Small intestine (tissue), 7 donors: ENCODE data around the gene OGFOD1. TPM values are rescaled to one million over a fixed set of nuclear protein-coding genes. Genes with fewer than 3 reads are reported as not detected.

ENCODE experiments used
- DNase-seq, 2 donors: peaks; one replicate each; pipeline versions ENCODE4 v3.0.0 to v3.0.0-alpha.2; 2013
- FAIRE-seq: peaks from 2 replicates; lab custom pipeline; 2012; peaks lifted over from hg19 to GRCh38; lab: Jason Lieb, UNC
- H3K27ac ChIP-seq, 3 donors: one replicate each; pipeline ENCODE4 v1.5.1; 2013; ENCODE audit warnings: low read length in 2 of 3, mild to moderate bottlenecking in 2 of 3, control low read depth in 1 of 3, inconsistent platforms in 1 of 3, low read depth in 1 of 3, moderate library complexity in 1 of 3
- H3K27me3 ChIP-seq, 3 donors: one replicate each; pipeline ENCODE4 v1.6.1; 2013; ENCODE audit warnings: low read length in 3 of 3, inconsistent platforms in 1 of 3; ENCODE audit not compliant: control insufficient read depth in 3 of 3, insufficient read depth in 3 of 3
- H3K36me3 ChIP-seq, 3 donors: one replicate each; pipeline ENCODE4 v1.6.1; 2013; ENCODE audit warnings: low read length in 3 of 3, inconsistent platforms in 1 of 3, low read depth in 1 of 3, mild to moderate bottlenecking in 1 of 3, moderate library complexity in 1 of 3; ENCODE audit not compliant: control insufficient read depth in 3 of 3, insufficient read depth in 2 of 3
- H3K4me1 ChIP-seq, 3 donors: one replicate each; pipeline ENCODE4 v1.6.1; 2013; ENCODE audit warnings: low read length in 2 of 3, inconsistent platforms in 1 of 3, low read depth in 1 of 3, mild to moderate bottlenecking in 1 of 3, moderate library complexity in 1 of 3; ENCODE audit not compliant: control insufficient read depth in 3 of 3, insufficient read depth in 2 of 3
- H3K4me3 ChIP-seq, 3 donors: one replicate each; pipeline ENCODE4 v1.5.1; 2013; ENCODE audit warnings: low read length in 3 of 3, control low read depth in 1 of 3, inconsistent platforms in 1 of 3, low read depth in 1 of 3, mild to moderate bottlenecking in 1 of 3, moderate library complexity in 1 of 3
- H3K9me3 ChIP-seq, 2 donors: one replicate each; pipeline ENCODE4 v1.6.1; 2013; ENCODE audit warnings: low read depth in 1 of 2, low read length in 1 of 2; ENCODE audit not compliant: control insufficient read depth in 2 of 2, insufficient read depth in 1 of 2
- WGBS, 3 donors: extraction: QIAGEN DNeasy Blood & Tissue Kit; methylation state at CpG; one replicate each; pipeline ENCODE4 v1.1.7; 2013; 5-methylcytosine and 5-hydroxymethylcytosine counted together
- polyA plus RNA-seq, 4 donors: library from polyadenylated mRNA; stranded (reverse) in 3 of 4; unstranded in 1 of 4; fragments of 200-250 nt in 3 of 4; fragments of 120-200 nt in 1 of 4; gene quantifications; one replicate each; pipeline versions ENCODE4 v1.2.1 to v1.2.3, GENCODE V29; 2013
- donor health status: healthy with polysubstance abuse.
- donor health status: control.
- donor health status: control.
- donor health status: Bipolar disorder and iron deficiency.
- donor health status: healthy.

OGFOD1 gene
- polyA plus RNA-seq, 4 donors = 5.9 to 30.2 (median 12.0) TPM

DNA sequence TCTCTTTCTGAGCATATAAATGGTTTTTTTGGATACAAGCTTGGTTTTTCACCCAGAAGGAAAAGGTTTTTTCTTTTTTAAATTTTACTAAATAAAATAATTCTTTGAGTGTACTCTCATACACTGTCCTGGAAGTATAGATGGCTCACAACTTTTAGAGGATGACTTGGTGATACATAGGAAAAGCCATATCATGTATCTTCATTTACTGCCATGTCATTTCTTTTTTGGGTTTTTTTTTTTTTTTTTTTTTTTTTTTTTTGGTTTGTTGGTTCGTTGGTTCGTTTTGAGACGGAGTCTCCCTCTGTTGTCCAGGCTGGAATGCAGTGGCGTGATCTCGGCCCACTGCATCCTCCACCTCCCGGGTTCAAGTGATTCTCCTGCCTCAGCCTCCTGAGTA lies 11.8 kb downstream of the OGFOD1 start:
- H3K4me1 ChIP-seq = no peaks in the 10 kb centered on the region
- 94 to 99% (median 96%) methylated on average over 6 of the region's 6 CpGs for WGBS, 3 donors
- H3K4me3 ChIP-seq = no peak overlapping the region
- DNase-seq (no peak), FAIRE-seq (no peak)
- no peak overlapping the region for H3K27ac ChIP-seq
- no peaks in the 10 kb centered on the region for H3K9me3 ChIP-seq
- H3K27me3 ChIP-seq = no peaks in the 10 kb centered on the region
- peaks cover 11 to 18% (median 16%) of the 10 kb centered on the region in 3 donors for H3K36me3 ChIP-seq

DNA sequence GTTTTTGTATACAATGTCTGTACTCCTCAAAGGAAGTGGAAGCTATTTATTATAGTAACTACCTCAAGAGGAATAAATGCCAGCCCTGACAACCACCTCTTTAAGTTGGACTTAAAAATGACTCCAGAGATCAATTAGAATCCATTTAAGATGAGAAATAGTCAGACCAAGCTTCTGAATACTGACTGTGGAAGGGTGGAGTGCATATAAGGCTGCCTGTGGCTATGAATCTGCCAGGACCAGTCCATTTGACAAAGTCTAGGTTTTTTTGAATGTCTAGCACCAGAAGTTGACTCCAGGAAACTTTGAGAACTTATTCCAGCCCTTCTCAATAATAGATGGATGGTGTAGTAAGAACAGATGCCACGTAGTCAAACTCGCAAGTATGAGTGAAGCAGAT lies 15.0 kb downstream of the OGFOD1 start:
- Histone ChIP-seq H3K36me3 (peaks cover 20 to 28% (median 20%) of the 10 kb centered on the region in 3 donors), H3K9me3 (no peaks in the 10 kb centered on the region), H3K27me3 (no peaks in the 10 kb centered on the region), H3K4me1 (no peaks in the 10 kb centered on the region), H3K27ac (no peak overlapping the region), H3K4me3 (no peak overlapping the region)
- DNase-seq (no peak), FAIRE-seq (no peak)
- WGBS, 3 donors = 96 to 98% (median 96%) methylated on average over 2 of the region's 2 CpGs

DNA sequence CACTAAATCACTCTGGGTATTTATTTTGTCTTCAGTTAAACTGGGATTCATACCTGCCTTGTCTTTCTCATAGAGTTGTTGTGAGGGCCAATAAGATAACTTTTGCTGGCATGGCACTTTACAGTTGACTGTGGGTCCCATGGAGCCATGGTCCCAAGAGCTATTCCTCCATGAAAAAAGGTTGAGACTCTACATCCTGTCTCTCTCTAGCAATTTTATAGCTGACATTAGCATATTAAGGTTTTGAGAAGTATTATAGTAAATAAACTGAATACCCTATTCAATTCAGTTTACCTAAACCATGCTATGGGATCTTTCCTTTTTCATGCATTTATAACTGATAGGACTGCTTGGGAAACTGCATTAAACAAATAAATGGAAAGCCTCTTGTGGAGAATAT lies 17.4 kb downstream of the OGFOD1 start:
- Histone ChIP-seq H3K4me3 (no peak overlapping the region), H3K9me3 (no peaks in the 10 kb centered on the region), H3K27ac (no peak overlapping the region), H3K4me1 (no peaks in the 10 kb centered on the region), H3K27me3 (no peaks in the 10 kb centered on the region), H3K36me3 (peaks cover 22 to 35% (median 29%) of the 10 kb centered on the region in 3 donors)
- FAIRE-seq (no peak), DNase-seq (no peak)

DNA sequence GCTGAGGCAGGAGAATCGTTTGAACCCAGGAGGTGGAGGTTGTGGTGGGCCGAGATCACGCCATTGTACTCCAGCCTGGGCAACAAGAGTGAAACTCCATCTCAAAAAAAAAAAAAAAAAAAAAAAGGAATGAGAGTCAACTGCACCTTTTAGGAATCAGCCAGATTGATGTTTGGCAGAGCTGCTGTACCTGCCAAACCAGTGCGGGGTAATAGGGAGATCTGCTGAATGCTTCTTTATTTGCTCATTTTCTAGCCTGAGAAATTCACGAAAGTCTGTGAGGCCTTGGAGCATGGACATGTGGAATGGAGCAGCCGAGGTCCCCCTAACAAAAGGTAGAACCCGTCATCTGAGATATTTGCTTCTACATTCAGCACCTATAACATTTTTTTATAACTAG lies 18.4 kb downstream of the OGFOD1 start:
- H3K4me1 ChIP-seq = no peaks in the 10 kb centered on the region
- FAIRE-seq = no peak
- H3K36me3 ChIP-seq = peaks cover 25 to 41% (median 29%) of the 10 kb centered on the region in 3 donors
- H3K4me3 ChIP-seq = no peak overlapping the region
- no peaks in the 10 kb centered on the region for H3K27me3 ChIP-seq
- 93 to 97% (median 94%) methylated on average over 7 of the region's 7 CpGs for WGBS, 3 donors
- no peak overlapping the region for H3K27ac ChIP-seq
- DNase-seq = no peak
- no peaks in the 10 kb centered on the region for H3K9me3 ChIP-seq

DNA sequence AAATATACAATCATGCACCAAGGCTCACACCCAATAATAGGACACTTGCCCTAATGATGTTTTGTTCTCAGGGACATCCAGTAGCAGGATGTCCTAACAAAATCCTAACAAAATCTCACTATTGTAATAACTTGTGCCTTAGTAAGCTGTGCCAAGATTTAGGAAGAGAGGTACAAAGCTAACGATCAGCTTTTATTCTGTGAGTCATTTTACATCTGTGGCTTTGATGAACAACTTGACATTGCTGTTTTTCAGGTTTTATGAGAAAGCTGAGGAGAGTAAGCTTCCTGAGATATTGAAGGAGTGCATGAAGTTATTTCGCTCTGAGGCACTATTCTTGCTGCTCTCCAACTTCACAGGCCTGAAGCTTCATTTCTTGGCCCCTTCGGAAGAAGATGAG lies 18.9 kb downstream of the OGFOD1 start:
- DNase-seq = no peak
- Histone ChIP-seq H3K9me3 (no peaks in the 10 kb centered on the region), H3K36me3 (peaks cover 27 to 37% (median 32%) of the 10 kb centered on the region in 3 donors), H3K4me3 (no peak overlapping the region), H3K27ac (no peak overlapping the region), H3K4me1 (no peaks in the 10 kb centered on the region), H3K27me3 (no peaks in the 10 kb centered on the region)
- 88 to 91% (median 91%) methylated on average over 3 of the region's 3 CpGs for WGBS, 3 donors
- no peak for FAIRE-seq

DNA sequence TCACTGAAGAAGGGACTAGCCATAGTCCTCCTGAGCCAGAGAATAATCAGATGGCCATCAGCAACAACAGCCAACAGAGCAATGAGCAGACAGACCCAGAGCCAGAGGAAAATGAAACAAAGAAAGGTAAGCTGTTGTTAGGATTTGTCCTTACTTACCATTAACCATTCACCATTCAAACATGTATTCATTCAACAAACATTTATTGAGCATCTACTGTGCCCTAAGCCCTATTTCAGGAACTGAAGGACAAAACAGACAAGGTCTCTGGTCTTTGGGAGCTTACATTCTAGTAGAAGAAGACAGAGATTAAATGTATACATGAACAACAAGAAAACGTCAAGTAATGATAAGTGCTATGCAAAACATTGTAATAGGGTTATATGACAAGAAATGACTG lies 19.3 kb downstream of the OGFOD1 start:
- DNase-seq (no peak), FAIRE-seq (no peak)
- WGBS, 3 donors = 76 to 97% (median 92%) methylated on average over 1 of the region's 1 CpG

DNA sequence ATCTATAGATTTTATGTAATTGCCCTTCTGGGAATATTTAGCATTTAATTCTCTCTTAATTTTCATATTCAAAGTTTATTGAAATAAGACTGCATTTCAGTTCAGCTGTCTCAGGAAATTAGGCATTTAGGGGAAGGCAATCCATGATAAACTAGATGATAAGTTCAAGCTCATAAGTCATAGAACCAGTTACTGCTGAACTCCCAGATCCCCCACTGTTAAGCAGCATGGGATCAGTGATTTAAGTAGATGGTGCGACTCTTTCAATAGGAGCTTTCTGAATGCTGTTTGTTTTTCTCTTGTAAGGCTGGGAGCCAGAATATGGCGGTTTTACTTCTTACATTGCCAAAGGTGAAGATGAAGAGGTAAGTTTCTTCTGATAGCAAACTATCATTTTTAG lies 23.8 kb downstream of the OGFOD1 start:
- Histone ChIP-seq H3K27me3 (no peaks in the 10 kb centered on the region), H3K9me3 (no peaks in the 10 kb centered on the region), H3K4me3 (no peak overlapping the region), H3K27ac (no peak overlapping the region), H3K36me3 (peaks cover 22 to 34% (median 30%) of the 10 kb centered on the region in 3 donors), H3K4me1 (no peaks in the 10 kb centered on the region)
- WGBS, 3 donors = 92 to 100% (median 94%) methylated on average over 2 of the region's 2 CpGs
- no peak for DNase-seq
- FAIRE-seq = no peak

More for the DNA sequence above, 19.3 kb downstream of the OGFOD1 start:
- Histone ChIP-seq H3K27me3 (no peaks in the 10 kb centered on the region), H3K36me3 (peaks cover 27 to 35% (median 32%) of the 10 kb centered on the region in 3 donors), H3K9me3 (no peaks in the 10 kb centered on the region), H3K27ac (no peak overlapping the region), H3K4me3 (no peak overlapping the region), H3K4me1 (no peaks in the 10 kb centered on the region)

DNA sequence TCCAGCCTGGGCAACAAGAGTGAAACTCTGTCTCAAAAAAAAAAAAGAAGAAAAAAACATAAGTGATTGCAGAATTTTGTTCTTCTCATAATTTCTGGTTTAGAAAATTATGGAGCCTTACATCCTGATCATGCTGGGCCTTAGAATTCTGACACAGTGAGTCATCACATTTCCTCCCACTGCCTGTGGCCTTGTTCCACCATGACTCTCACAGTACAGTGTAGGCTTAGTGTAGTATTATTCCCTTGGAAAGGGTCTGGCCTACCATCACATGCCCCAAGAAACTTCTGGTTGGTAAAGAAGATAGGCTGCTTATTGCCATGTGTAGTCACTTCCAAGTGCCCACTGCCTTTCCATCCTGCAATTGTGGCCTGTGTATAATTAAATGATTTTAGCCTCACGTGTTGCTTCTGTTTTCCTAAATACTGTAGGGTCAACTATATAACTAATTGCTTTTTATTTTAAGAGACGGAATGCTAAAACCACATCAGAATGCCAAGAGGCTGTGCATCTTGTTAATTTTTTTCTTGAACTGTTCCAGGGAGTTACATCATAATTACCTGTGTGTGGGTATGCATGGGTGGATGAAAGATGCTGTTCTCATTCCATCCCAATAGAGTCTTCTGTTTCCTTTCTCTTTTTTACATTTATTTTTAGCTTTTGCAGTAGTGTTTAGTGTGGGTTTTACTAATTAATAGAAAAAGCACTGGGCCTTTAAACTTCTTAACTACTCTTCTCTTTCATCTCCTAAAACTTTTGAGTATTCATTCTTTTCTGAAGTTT lies 25.9 kb downstream of the OGFOD1 start:
- no peaks in the 10 kb centered on the region for H3K9me3 ChIP-seq
- H3K36me3 ChIP-seq = peaks cover 16 to 30% (median 21%) of the 10 kb centered on the region in 3 donors
- no peaks in the 10 kb centered on the region for H3K4me1 ChIP-seq
- H3K27ac ChIP-seq = no peak overlapping the region
- H3K27me3 ChIP-seq = no peaks in the 10 kb centered on the region
- H3K4me3 ChIP-seq = no peak overlapping the region
- DNase-seq (no peak), FAIRE-seq (no peak)
- WGBS, 3 donors = 88 to 95% (median 93%) methylated on average over 2 of the region's 2 CpGs
